Thoracic aorta (tissue), 2 donors: ENCODE results near the gene KHDRBS2. TPM values are rescaled to one million over a fixed set of nuclear protein-coding genes. Genes with fewer than 3 reads are reported as not detected.

Source experiments
- ATAC-seq: fragments of 150-250 bp; one replicate; pipeline ENCODE4 v1.8.0; 2017; ENCODE audit warnings: low read depth; ENCODE audit not compliant: insufficient number of reproducible peaks, low FRiP score
- DNase-seq: peaks from one replicate; pipeline ENCODE4 v3.0.0-alpha.2; 2020; ENCODE audit warnings: low spot score
- H3K27ac ChIP-seq, 2 donors: fragments of 200-600 bp; sonication (generic); 1 replicate in 1 of 2; 2 replicates in 1 of 2; pipeline ENCODE4 v1.5.1; 2016; ENCODE audit warnings: mild to moderate bottlenecking in 2 of 2, moderate library complexity in 2 of 2
- H3K27me3 ChIP-seq: fragments of 200-600 bp; sonication (generic); replicated peaks from 2 replicates; pipeline ENCODE4 v1.6.0; 2016; ENCODE audit warnings: mild to moderate bottlenecking; ENCODE audit not compliant: insufficient read depth
- H3K36me3 ChIP-seq: fragments of 200-600 bp; sonication (generic); one replicate; pipeline ENCODE4 v1.5.1; 2016
- H3K4me1 ChIP-seq, 2 donors: fragments of 200-600 bp; sonication (generic); 1 replicate in 1 of 2; 2 replicates in 1 of 2; pipeline versions ENCODE4 v1.5.1 to v1.6.0; 2016; ENCODE audit warnings: low read depth in 2 of 2, mild to moderate bottlenecking in 1 of 2; ENCODE audit not compliant: control insufficient read depth in 1 of 2
- H3K4me3 ChIP-seq: fragments of 200-600 bp; sonication (generic); 2 replicates; pipeline ENCODE4 v1.5.1; 2016; ENCODE audit warnings: mild to moderate bottlenecking
- H3K9me3 ChIP-seq: fragments of 200-600 bp; sonication (generic); 2 replicates; pipeline ENCODE4 v1.5.1; 2016
- CTCF ChIP-seq: fragments of 200-600 bp; sonication (generic); IDR thresholded peaks from one replicate; pipeline ENCODE4 v1.5.1; 2019; ENCODE audit warnings: antibody characterized with exemption
- total RNA-seq, 2 donors: library from RNA; depleted of rRNA; stranded (reverse); fragments of >200 nt; gene quantifications; one replicate each; pipeline versions ENCODE4 v1.1.0 to v1.2.3, GENCODE V29; 2016

The KHDRBS2 gene
- total RNA-seq, 2 donors from 2014 or later, result 0.54 TPM; not detected in 1

GRCh38 chr6:62043084-62043483 lies 242.9 kb downstream of the KHDRBS2 start:
- no peak for TF ChIP-seq CTCF
- DNase-seq, result no peak
- Histone ChIP-seq H3K4me3 (no peak overlapping the region), H3K27me3 (no peaks in the 10 kb centered on the region), H3K4me1 (no peaks in the 10 kb centered on the region), H3K27ac (no peak overlapping the region), H3K9me3 (no peaks in the 10 kb centered on the region), H3K36me3 (no peaks in the 10 kb centered on the region)
- ATAC-seq, result no peak

- H3K36me3 ChIP-seq, result no peaks in the 10 kb centered on the region
- no peak overlapping the region for H3K27ac ChIP-seq
- no peak for TF ChIP-seq CTCF
- no peaks in the 10 kb centered on the region for H3K9me3 ChIP-seq
- H3K4me3 ChIP-seq, result no peak overlapping the region
- H3K27me3 ChIP-seq, result no peaks in the 10 kb centered on the region
- no peaks in the 10 kb centered on the region for H3K4me1 ChIP-seq
- no peak for DNase-seq
- ATAC-seq, result no peak
These were observed 243.6 kb downstream of the KHDRBS2 start for GRCh38 chr6:62042429-62042828.

GRCh38 chr6:62039605-62040004 lies 246.4 kb downstream of the KHDRBS2 start:
- no peaks in the 10 kb centered on the region for H3K27me3 ChIP-seq
- TF ChIP-seq CTCF, result no peak
- no peaks in the 10 kb centered on the region for H3K4me1 ChIP-seq
- H3K4me3 ChIP-seq, result no peak overlapping the region
- no peaks in the 10 kb centered on the region for H3K36me3 ChIP-seq
- DNase-seq, result no peak
- H3K9me3 ChIP-seq, result no peaks in the 10 kb centered on the region
- no peak for ATAC-seq
- no peak overlapping the region for H3K27ac ChIP-seq

- Histone ChIP-seq H3K27me3 (no peaks in the 10 kb centered on the region), H3K4me3 (no peak overlapping the region), H3K4me1 (no peaks in the 10 kb centered on the region), H3K9me3 (no peaks in the 10 kb centered on the region), H3K36me3 (no peaks in the 10 kb centered on the region), H3K27ac (no peak overlapping the region)
- DNase-seq (no peak), ATAC-seq (no peak)
- TF ChIP-seq CTCF, result no peak
These were observed 248.6 kb downstream of the KHDRBS2 start for GRCh38 chr6:62037445-62037844.

- DNase-seq (no peak), ATAC-seq (no peak)
- Histone ChIP-seq H3K4me3 (no peak overlapping the region), H3K27me3 (no peaks in the 10 kb centered on the region), H3K27ac (no peak overlapping the region), H3K36me3 (no peaks in the 10 kb centered on the region), H3K9me3 (no peaks in the 10 kb centered on the region), H3K4me1 (no peaks in the 10 kb centered on the region)
- TF ChIP-seq CTCF, result no peak
These were observed 250.1 kb downstream of the KHDRBS2 start for GRCh38 chr6:62035952-62036351.
